Activated gamma-delta T cell treated with anti-CD3 and anti-CD28 coated beads, Interleukin-2, amount 50 U/mL, for 16 hours (primary cell): Measurements from ENCODE around the gene SYNPR.

Experiments used
- DNase-seq: peaks from one replicate; pipeline ENCODE4 v3.0.0-alpha.2; 2020; ENCODE audit warnings: low read depth

The SYNPR gene

DNA sequence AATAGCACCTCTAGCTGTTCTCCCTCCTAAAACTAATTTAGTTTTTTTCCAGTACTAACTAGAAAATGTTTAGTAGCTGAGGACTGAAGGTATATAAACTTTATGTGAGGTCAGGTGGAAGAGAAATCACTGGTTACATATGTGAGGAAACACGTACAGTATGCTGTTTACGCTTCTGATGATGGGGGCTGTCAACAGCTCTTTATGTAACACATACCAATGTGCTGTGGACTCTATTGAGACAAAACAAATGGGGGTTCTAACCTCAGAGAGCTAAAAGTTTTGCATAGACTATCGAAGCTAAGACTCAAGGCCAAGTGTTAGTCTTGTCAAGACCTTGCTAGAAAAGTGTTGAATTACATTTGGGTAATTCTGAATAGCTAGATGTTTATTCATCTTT, 107.5 kb downstream of the SYNPR start:
- DNase-seq, result no peak

DNA sequence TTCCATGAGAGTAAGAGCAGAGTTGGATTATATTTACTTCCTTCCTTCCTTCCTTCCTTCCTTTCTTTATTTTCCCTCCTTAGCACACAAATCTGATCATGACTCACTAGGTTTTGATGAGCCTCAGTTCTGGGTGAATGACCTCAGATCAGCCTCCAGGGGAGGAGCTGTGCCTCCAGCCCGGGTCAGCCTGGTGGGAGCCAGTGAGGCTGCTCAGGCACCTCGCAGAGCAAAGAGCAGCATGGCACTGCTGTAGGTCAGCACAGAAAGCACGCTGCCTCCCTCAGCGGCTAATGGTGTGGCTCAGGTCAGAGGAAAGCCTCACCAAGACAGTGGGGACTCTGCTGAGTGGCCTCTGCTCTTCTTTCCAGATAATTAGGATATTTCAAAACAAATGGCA, 108.5 kb downstream of the SYNPR start:
- no peak for DNase-seq

DNA sequence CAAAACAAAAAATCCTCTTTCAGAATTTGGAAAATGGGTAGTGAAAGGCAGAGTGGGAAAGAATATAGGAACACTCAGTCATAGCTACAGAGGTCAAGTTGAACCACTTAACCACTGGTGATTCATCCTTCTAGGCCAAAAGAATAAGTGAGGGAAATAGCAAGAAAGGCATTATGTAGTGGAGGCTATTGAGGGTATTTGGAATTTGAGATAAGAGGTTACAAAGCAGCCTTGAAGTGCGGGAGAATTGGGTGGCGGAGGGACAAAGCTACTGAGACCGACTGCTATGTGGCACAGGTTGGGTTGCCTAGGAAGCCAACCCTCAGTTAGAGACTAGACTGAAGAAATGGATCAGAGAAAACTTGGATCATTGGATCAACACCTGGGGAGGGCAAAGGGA, 109.5 kb downstream of the SYNPR start:
- no peak for DNase-seq

DNA sequence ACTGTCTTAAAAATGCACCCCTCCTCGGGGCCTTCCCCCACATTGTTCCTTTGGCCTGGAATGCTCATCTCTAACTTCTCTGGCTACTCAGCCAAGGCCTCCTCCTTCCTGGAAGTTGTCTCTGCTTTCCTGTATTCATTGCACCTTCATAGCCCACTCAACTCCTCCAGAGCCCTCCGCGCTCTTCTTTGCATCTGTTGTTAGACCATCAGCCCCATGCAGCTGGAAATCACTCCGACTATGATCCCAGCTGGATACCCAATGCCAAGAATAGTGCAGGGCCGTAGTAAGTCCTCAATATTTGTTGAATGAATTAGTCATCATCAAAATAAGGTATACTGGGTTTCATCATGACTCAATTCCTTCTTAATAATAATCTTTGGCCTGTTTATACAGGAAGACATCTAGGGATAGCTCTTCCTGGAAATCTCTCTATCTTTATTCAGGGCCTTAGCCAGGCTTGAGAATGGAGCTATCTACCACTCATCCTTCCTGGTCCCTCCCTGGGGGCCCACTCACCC, 112.7 kb downstream of the SYNPR start:
- DNase-seq, result no peak

DNA sequence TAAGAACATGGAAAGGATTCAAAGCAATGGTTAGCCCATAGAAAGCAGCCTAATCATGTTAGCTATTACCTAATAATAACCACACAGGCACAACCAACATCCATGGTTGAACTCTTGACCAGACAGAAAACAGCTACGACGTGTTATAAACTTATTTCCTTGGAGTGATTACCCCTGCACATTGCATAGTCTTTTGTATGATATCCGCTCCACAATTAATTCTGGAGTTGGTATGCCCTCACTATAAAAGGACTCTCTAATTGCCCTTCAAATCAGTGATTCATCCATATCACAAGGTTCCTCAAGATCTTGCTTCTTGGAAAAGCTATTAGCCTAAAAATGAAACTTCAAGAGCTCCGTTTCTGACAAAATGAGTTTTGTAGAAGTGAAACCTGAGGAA, 117.9 kb downstream of the SYNPR start:
- DNase-seq, result no peak

DNA sequence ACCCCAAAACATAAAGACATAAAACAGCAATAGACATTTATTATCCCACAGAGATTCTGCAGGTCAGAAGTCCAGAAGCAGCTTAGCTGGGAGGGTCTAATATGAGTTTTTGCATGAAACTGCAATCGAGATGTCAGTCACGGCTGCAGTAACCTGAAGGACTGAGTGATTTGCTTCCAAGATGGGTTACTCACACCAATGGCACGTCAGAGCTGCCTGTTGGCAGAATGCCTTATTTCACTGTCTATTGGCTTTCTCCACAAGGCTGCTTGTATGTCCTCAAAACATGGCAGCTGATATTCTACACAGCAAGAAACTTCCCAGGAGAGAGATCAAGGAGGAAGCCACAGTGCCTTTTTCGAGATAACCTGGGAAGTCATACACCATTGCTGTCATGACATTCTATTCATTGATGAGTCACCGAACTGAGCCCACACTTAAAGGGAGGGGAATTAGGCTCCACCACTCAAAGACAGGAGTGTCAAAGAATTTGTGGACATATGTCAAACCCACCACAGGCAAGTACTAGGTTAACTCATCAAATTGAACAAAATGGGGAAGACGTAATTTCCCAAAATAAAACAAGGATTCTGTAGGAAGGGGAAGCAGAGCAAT, 122.2 kb downstream of the SYNPR start:
- DNase-seq, result no peak

DNA sequence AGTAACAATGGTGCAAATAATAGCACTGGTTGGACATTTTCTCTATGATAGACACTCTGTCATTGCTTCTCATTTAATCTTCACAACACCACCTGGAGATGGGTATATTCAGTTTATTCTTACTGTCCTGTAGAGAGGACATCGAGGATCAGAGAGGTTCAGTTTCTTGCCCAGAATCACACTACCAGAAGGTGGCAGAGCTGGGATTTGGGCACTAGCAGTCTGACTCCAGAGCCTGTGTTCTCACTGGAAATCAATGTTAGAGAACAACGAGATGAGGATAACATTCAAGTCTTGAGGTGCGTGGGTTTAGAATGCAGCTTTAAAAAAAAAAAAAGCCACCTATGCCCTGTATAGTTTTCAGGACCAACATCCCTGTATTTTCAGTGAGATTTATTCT, 127.8 kb downstream of the SYNPR start:
- DNase-seq, result no peak

DNA sequence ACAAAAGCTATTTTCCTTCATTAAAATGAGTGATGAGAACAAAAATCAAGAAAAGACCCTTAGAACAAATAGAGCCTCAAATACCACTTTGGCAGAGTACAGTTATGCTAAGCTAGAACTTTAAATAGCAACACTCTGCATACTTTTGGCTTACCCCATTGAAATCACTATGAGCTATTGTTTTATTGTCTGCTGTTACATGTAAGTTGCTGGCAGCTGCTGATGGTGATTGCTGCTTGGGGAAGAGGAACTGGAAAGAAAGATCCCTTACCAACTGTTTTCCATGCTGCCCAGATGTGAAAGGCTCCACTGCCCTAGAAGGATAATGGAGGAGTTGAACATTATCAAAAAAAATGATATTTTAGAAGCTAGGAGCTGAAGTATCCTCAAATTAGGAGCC, 135.4 kb downstream of the SYNPR start:
- no peak for DNase-seq

DNA sequence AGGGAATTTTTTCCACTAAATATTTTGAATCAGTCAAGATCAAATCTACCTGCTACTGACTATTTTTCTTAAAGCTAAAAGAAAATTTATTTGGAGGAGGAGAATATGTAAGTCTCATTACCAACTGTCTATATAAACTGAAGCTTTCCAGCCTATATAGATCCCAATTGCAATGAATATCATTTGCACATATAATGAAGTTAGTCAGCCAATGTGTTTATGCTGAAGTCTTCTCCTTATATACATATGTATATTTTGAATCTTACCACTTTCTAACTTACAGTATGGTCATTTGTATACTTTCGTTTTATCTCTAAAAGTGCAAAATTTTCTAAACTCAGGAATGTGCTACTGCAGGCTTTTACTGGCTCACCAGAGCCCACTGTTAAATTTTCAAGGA, 136.5 kb downstream of the SYNPR start:
- DNase-seq, result no peak

DNA sequence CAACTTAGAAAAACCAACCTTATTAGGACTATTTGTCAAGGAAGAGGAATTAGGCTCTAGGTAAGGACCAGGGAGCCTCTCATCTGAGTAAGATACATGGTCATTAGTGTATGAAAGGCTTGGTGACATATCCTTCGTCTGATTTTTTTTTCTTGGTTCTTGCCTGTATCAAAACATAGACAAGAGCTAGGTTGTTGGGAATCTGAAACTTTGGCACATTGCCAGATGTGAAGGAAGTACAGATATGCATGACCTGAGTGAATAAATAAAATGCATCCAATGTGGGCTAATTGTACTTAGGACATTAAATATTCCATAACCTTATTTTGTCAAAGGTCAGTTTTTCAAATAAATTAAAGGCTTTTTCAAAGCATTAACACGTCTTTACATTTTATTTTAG, 151.8 kb downstream of the SYNPR start:
- no peak for DNase-seq

DNA sequence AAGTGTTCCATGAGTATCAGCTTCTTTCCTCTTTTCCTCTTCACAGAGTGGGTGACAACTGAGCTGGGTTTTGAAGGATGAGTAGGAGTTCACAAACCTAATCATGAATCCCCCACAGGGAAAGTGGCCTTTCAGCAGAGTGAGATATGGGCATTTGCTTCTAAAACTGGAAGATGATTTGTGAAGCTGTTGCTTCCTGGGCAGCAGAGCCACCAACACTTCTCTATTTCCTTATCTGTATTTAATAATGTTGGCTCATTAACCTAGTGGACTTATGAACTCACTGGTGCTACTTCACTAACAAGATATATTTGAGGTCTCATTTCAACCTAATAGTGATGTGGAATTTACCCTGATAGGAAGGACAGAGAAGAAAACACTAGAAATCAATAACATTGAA, 152.8 kb downstream of the SYNPR start:
- DNase-seq, result no peak

DNA sequence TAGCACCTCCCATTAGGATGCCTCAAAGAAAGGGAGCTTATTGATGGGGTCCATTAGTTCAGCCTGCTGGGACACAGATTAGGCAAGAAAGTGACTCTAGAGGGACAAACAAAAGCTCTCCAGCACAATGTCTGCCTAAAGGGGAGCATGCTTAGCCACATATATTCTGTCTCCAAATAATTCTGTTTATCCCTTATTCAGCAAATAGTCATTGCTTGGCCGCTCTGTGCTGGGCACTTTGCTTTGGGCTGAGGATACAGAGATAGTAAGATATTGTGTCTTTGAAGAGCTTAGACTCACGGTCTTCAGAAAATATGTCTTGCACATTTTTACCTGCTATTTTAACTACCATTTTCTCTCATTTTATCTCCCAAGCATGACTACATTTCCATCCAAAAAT, 159.8 kb downstream of the SYNPR start:
- DNase-seq, result no peak

DNA sequence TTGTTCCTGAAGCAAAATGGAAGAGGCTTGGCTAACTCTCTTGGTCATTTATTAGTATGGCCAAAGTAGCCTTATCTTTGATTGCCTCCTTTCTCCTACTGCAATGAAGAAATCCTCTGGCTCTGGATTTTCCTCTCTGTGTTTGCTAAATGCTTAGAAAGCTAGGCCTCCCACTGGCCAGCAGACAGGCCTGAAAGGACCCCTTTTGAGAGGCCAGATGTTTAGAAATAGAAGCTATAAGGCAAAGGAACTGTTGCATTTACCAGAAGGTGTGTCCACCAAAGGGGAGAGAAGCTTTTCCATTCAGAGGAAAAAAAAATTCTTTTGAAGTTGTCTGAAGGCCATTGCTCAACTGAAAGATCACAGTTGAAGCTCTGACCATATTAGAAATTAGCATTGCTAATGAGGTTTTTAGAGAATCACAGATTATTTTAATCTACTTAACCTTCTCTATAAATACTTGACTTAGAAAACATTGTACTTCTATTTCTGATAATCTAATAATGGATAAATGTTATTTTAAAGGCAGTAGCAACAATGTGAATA, 160.8 kb downstream of the SYNPR start:
- no peak for DNase-seq

DNA sequence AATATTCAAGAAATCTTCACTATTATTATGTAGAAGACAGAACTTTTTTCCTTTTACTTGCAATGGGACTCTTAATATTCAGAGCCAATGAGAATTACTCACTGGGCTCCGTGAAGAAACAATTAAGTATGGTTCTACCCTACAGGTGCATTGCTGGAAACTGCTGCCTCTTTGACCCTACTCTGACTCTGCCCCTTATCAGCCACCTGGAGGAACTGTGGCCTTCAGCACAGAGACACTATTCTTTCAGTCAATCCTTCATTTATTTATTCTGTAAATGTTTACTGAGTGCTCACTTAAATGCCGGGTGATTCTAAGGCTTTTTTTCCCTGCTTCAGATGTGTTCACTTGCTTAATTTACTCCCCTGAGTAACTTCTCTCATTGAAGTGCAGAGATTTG, 163.2 kb downstream of the SYNPR start:
- no peak for DNase-seq

DNA sequence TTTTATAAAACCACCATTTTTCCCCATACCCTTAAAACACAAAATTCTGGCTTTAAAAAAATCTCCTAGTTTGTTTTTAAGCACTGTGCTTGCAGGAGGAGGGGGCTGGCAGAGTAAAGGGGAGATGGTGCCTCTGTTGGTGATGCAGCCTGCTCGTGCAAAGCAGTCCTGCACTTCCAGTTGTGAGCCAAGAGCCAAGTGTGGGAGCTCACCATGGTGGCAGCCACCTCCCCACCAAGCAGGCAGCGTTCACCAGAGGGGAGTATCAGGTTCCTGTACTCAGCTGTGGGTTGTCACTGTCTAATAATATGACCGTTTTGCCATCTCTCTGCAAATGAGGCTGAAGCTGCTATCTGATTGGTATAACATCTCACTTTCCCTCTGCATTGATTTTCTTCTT, 164.8 kb downstream of the SYNPR start:
- DNase-seq, result no peak

DNA sequence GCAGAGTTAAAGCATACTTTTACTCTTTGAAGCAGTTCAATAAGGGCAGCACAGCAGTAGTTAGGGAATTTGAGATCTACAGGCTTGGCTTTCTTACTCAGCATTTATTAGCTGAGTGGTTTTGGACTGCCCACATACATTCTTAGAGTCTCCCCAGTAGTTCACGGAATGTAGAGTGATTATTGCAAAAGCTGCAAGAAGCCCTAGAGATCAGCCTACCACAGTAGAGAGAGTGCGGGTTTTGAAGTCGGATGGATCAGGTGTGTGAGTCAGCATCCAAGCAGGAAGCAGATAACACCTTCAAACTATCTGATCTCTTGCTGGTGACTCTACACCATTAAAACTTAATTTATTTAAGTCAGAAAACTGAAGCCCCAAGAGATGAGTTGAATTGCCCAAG, 171.9 kb downstream of the SYNPR start:
- no peak for DNase-seq

DNA sequence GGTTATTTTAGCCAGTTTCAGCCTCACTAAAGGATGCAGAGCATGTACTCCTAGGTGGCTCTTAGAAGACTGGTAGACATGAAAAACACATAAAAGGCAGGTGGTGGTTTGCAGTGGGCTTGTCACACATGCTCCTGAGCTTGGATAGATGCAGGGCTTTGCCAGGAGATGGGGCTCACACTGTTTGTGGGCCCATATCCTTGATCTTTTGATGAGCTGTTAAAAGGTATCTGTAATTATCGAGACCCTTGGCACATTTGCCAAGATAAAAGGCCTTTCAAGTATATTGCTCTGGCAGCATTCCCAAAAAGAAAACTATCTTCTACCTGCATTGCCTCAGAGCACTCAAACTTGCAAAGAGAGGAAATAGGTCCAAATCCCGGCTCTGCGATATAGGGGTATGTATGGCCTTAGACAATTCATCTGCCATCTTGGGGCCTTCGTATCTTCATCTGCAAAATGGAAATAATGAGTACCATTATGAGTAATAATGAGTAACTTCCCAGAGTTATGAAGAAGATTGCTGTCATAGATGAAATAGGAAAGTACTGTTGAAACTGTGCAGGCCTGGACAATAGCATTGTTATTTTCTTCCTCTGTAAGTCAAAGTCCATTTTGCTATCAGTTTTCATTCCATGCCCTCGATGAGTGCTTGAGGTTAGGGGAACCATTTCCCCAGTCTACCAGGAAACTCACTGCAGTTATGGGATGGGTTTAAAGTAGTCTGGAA, 172.7 kb downstream of the SYNPR start:
- DNase-seq, result no peak

DNA sequence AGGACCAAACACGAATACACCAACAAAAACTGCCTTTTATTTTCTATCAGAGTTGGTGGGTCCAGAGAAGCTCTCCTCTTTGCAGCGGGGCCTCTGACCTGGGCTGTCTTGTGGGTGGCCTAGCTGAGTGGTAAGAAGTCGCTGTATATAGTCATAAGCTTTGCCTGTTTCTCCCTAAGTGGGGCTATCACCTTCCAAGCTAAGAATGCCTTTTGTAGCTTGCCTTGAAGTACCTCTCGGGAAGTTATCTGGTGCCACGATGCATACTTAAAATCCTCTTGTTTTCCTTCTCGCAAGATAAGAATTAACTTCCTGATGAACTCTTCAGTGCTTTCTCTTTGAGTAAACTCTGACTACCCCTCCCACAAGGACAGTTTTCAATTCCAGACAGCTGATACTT, 178.8 kb downstream of the SYNPR start:
- DNase-seq, result no peak

DNA sequence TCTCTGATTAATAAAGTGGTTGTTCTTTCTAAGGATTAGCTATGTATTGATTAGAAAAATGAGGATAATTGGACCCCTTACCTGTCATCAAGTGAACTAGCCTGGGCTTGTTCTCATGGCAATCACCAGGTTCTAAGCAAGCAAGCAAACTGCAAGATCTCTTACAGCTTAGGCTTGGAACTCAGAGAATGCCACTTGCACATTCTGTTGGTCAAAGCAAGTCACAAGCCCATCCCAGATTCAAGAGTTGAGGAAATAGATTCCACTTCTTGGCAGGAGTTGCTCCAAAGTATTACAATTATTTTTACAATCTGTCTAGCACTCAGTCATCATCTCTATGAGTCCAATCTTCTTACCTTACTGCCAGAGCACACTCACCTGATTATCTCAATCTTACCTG, 180.3 kb downstream of the SYNPR start:
- DNase-seq, result no peak

DNA sequence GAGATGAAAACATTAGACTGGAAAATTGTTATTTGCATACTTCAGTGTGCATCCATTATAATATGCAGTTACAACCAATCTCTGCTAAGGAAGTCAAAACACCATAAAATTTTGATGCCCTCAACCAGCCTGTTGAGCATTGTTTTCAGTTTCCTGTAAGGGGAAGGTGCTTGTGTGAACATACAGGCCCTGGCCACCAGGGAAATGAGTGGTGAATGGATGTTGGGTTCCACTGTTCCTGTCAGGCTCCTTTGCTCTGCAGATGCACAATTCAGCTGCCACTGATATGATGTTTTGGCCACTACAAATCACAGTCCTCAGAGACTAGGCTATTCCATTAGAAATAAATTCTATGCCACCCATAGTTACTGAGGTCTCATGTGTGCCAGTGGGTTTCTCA, 184.6 kb downstream of the SYNPR start:
- DNase-seq, result no peak

DNA sequence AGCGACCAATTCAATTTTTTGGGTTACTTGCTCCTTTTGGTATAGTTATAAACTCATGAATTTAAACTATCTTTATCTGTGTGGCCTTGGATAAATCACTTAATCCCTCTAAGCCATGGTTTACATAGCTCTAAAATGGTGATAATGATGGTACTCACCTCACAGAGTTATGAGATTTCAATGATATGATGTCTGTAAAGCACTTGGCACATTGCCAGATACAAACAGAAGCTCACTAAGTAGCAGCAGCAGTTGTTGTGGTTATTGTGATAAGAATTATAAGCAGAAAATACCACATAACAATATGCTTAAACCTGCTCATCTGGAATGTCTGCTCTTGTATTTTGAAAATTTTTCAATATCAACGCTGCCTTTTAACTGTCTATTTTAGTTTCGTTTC, 189.3 kb downstream of the SYNPR start:
- no peak for DNase-seq

DNA sequence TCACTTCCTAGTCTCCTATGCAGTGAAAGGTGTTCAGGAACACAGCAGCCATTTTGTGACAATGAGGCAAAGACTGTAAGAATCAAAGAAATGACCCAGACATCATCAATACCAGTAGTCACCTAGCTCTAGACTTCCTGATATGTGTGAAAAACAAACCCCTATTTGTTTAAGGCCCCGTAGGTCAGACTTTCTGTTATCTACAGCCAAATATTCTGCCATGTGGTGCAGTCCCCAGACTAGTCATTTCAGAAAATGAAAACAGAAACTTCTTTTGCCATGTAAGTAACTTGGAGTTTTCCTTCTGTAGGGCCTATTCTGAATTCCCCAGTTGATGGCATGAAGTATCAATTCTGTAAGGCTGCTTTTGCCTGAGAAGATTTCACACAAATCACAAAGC, 192.6 kb downstream of the SYNPR start:
- no peak for DNase-seq

DNA sequence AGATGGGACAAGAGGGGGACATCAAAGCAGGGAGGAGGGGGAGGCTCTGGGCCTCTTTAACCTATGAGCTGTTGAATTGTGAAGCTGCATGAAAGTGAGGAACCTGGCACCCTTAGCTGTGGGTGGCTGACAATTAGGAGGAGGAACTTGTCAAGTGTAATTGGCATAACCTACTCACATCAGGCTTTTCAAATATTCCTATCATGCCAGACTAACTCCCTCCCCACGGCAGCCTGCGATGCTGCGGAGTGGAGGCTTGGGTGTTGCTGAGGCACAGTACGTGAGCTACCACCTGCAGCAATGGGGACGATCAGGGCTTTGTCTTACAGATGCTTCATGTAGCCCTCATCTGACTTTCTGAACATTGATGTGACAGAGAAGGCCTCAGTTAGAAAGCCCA, 193.7 kb downstream of the SYNPR start:
- DNase-seq, result no peak

DNA sequence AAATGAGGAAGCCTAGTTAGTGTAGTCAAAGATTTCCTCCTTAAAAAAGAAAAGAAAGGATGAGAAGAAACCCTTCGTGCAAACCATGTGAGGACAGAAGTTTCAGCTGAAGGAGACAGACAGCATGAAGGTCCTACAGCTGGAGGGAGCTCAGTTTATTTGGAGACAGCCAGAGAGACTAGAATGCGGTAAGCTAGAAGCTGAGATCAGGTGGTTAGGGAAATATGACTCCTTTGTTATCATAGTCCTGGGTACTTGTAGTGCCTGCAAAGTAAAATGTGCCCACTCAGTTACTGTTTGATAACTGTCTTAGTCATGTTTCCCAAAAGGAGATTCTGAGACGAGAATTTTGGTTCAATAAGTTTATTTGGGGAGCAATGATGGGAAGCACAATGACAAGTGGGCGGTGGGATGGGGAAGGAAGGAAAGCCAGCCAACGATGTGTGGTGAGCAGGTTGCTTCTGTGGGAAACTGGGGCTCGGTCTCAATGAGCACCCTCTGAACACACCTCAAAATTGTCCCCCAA, 195.6 kb downstream of the SYNPR start:
- no peak for DNase-seq
